Measurements from ENCODE around the gene BTF3. TPM values are rescaled to one million over a fixed set of nuclear protein-coding genes. Genes with fewer than 3 reads are reported as not detected.

BTF3 gene
- total RNA-seq, 1 experiment from 2014 or later = 861 TPM

DNA sequence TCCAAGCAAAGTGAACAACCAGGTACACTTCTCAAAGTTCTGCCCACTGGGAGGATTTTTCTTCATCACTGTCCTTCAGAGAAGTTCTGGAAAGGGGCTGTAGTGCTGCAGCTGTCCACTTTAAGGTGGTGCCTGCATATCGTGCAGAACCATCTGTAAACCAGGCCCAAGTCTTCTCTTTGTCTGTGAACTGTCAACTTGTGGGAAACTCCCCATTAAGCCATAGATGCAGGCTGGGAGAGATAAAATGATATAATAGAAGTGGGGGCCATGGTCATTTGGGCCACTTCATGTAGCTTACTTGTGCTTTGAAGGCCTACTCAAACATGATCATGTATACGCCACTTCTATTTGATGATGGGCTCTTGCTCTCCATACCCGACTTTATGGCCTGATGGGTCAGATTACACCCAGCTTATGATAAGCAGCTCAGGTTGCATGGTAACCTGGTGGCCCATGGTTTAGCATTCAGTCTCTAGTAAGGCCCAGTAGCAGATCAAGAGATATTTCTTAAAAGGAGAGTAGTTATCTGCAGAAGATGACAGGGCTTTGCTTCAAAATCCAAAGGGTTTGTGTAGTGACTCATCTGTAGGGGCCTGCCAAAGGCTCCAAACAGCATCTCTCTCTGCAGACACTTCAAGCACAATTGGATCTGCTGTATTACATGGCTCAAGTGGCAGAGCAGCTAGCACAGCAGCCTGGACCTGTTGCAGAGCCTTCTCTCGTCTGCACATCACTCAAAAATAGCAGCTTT is 15.7 kb upstream of the BTF3 start:
- Histone ChIP-seq H3K9me3 (ENCODE audit: control insufficient read depth, low read depth, low read length) (no peaks in the 10 kb centered on the region), H3K18ac (ENCODE audit: insufficient read length, low read depth, low read length) (no peak overlapping the region), H2BK15ac (ENCODE audit: low read depth, low read length) (no peak overlapping the region), H4K91ac (ENCODE audit: insufficient read length, low read depth, low read length) (no peak overlapping the region), H3K27ac (ENCODE audit: insufficient read length, low read depth, low read length) (no peak overlapping the region), H4K5ac (ENCODE audit: insufficient read length, low read depth, low read length) (no peak overlapping the region), H2BK120ac (ENCODE audit: low read depth, low read length, poor library complexity, severe bottlenecking) (no peak overlapping the region), H3K79me1 (ENCODE audit: insufficient read depth, low read depth, low read length, poor library complexity, severe bottlenecking) (no peaks in the 10 kb centered on the region), H2AFZ (ENCODE audit: low read length) (no peak overlapping the region), H2AK5ac (ENCODE audit: insufficient read length, low read length) (no peak overlapping the region), H2BK5ac (ENCODE audit: insufficient read length, low read length) (no peak overlapping the region), H3K4me1 (ENCODE audit: insufficient read depth, low read length) (peaks cover 19% of the 10 kb centered on the region; the same call in 1 of the 2 replicates), H4K8ac (replicated peaks; ENCODE audit: insufficient read length, low read depth, low read length) (no peak overlapping the region), H3K27me3 (ENCODE audit: insufficient read depth, low read length) (no peaks in the 10 kb centered on the region), H3K4me2 (ENCODE audit: insufficient read depth, insufficient read length, low read length) (no peak overlapping the region), H3K9ac (ENCODE audit: extremely low read depth, insufficient read length, low read length) (no peak overlapping the region), H3K79me2 (ENCODE audit: insufficient read depth, low read length) (no peaks in the 10 kb centered on the region), H3T11ph (ENCODE audit: low read length) (no peak overlapping the region), H2BK12ac (ENCODE audit: insufficient read length, low read depth, low read length) (no peak overlapping the region), H3K23me2 (ENCODE audit: insufficient read length, low read depth, low read length, poor library complexity, severe bottlenecking) (no peaks in the 10 kb centered on the region), H3K23ac (ENCODE audit: insufficient read length, low read depth, low read length) (no peak overlapping the region), H3K56ac (ENCODE audit: insufficient read length, low read depth, low read length) (no peak overlapping the region), H2BK20ac (ENCODE audit: low read depth, low read length, poor library complexity, severe bottlenecking) (no peak overlapping the region), H3K4ac (ENCODE audit: low read depth, low read length) (no peak overlapping the region), H4K20me1 (ENCODE audit: control insufficient read depth, insufficient read depth, insufficient read length) (no peaks in the 10 kb centered on the region), H3K14ac (ENCODE audit: insufficient read depth, low read length) (no peak overlapping the region)
- no peak for DNase-seq
- Mint-ChIP-seq H3K9me3 (peaks cover 0 to 3% of the 10 kb centered on the region in 2 experiments; a peak in 1 of 5 replicates), H3K4me1 (peaks cover 47 to 50% of the 10 kb centered on the region in 2 experiments), H3K4me3 (no peak overlapping the region), H3K27ac (peak overlapping the region in 1 of 3 experiments; percentile 6; a peak in 1 of 7 replicates), H3K36me3 (ENCODE audit: insufficient read depth in 1 of 3, low read depth in 3 of 3) (peaks cover 0 to 4% (median 0%) of the 10 kb centered on the region in 3 experiments; a peak in 2 of 7 replicates), H3K27me3 (ENCODE audit: low read depth) (peaks cover 2% of the 10 kb centered on the region)
- TF ChIP-seq, protein P1, sequence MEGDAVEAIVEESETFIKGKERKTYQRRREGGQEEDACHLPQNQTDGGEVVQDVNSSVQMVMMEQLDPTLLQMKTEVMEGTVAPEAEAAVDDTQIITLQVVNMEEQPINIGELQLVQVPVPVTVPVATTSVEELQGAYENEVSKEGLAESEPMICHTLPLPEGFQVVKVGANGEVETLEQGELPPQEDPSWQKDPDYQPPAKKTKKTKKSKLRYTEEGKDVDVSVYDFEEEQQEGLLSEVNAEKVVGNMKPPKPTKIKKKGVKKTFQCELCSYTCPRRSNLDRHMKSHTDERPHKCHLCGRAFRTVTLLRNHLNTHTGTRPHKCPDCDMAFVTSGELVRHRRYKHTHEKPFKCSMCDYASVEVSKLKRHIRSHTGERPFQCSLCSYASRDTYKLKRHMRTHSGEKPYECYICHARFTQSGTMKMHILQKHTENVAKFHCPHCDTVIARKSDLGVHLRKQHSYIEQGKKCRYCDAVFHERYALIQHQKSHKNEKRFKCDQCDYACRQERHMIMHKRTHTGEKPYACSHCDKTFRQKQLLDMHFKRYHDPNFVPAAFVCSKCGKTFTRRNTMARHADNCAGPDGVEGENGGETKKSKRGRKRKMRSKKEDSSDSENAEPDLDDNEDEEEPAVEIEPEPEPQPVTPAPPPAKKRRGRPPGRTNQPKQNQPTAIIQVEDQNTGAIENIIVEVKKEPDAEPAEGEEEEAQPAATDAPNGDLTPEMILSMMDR (conservative IDR thresholded peaks at IDR 0.05) = no peak
- no CpG with 5 or more reads among the region's 4 CpGs for WGBS (ENCODE audit: extremely low coverage, insufficient read length, low lambda C conversion rate)

All from H9 (cell line).